Astrocyte (in vitro differentiated cells and primary cell): Measurements from ENCODE around the gene GALNS. TPM values are rescaled to one million over a fixed set of nuclear protein-coding genes. Genes with fewer than 3 reads are reported as not detected.

Experiments
- DNase-seq: peaks from one replicate; pipeline ENCODE4 v3.0.0-alpha.2; 2010; ENCODE audit warnings: low read depth
- FAIRE-seq: peaks from 2 replicates; lab custom pipeline; 2011; peaks lifted over from hg19 to GRCh38; lab: Jason Lieb, UNC
- H2AFZ ChIP-seq: 2 replicates; pipeline ENCODE4 v1.6.0; 2012; ENCODE audit warnings: low read depth, low read length, inconsistent platforms
- H3K27ac ChIP-seq: 2 replicates; pipeline ENCODE4 v1.5.1; 2011; ENCODE audit warnings: low read depth, low read length, inconsistent platforms
- H3K27me3 ChIP-seq: 2 replicates; pipeline ENCODE4 v1.6.0; 2011; ENCODE audit warnings: low read length, inconsistent platforms; ENCODE audit not compliant: insufficient read depth
- H3K36me3 ChIP-seq: 2 replicates; pipeline ENCODE4 v1.5.1; 2011; ENCODE audit warnings: low read length, inconsistent platforms; ENCODE audit not compliant: insufficient read depth
- H3K4me1 ChIP-seq: 2 replicates; pipeline ENCODE4 v1.5.1; 2011; ENCODE audit warnings: low read length, inconsistent platforms; ENCODE audit not compliant: insufficient read depth
- H3K4me2 ChIP-seq: 2 replicates; pipeline ENCODE4 v1.6.0; 2012; ENCODE audit warnings: low read length, inconsistent platforms
- H3K4me3 ChIP-seq: 2 replicates; pipeline ENCODE4 v1.5.1; 2011; ENCODE audit warnings: low read depth, mild to moderate bottlenecking, low read length, inconsistent platforms; ENCODE audit not compliant: insufficient read depth
- H3K79me2 ChIP-seq: 2 replicates; pipeline ENCODE4 v1.6.0; 2012; ENCODE audit warnings: mild to moderate bottlenecking, low read length, inconsistent platforms; ENCODE audit not compliant: insufficient read depth
- H3K9ac ChIP-seq: 2 replicates; pipeline ENCODE4 v1.6.0; 2012; ENCODE audit warnings: mild to moderate bottlenecking, low read length, inconsistent platforms
- H3K9me3 ChIP-seq: 2 replicates; pipeline ENCODE4 v1.5.1; 2012; ENCODE audit warnings: low read depth, mild to moderate bottlenecking, low read length, inconsistent platforms; ENCODE audit not compliant: insufficient read depth
- H4K20me1 ChIP-seq: 2 replicates; pipeline ENCODE4 v1.6.0; 2012; ENCODE audit warnings: low read length, inconsistent platforms; ENCODE audit not compliant: insufficient read depth
- H3K27ac Mint-ChIP-seq: one replicate; pipeline ENCODE4 v1.8.0; 2021; ENCODE audit warnings: mild to moderate bottlenecking, mixed read lengths; ENCODE audit not compliant: unreplicated experiment
- H3K27me3 Mint-ChIP-seq: one replicate; pipeline ENCODE4 v1.8.0; 2021; ENCODE audit warnings: low read depth, mixed read lengths; ENCODE audit not compliant: unreplicated experiment
- H3K36me3 Mint-ChIP-seq: one replicate; pipeline ENCODE4 v1.8.0; 2021; ENCODE audit warnings: low read depth, mixed read lengths; ENCODE audit not compliant: unreplicated experiment
- H3K4me1 Mint-ChIP-seq: one replicate; pipeline ENCODE4 v1.8.0; 2021; ENCODE audit warnings: low read depth, mixed read lengths; ENCODE audit not compliant: unreplicated experiment
- H3K4me3 Mint-ChIP-seq: one replicate; pipeline ENCODE4 v1.8.0; 2021; ENCODE audit warnings: mild to moderate bottlenecking, moderate library complexity, mixed read lengths; ENCODE audit not compliant: unreplicated experiment
- H3K9me3 Mint-ChIP-seq: one replicate; pipeline ENCODE4 v1.8.0; 2021; ENCODE audit warnings: mild to moderate bottlenecking, mixed read lengths; ENCODE audit not compliant: unreplicated experiment
- CTCF ChIP-seq: IDR thresholded peaks from 2 replicates; pipeline ENCODE4 v1.5.1; 2011; ENCODE audit warnings: low read depth, mild to moderate bottlenecking, inconsistent platforms, low read length, moderate library complexity; ENCODE audit not compliant: insufficient read depth
- EZH2 ChIP-seq: IDR thresholded peaks from 2 replicates; pipeline ENCODE4 v1.6.1; 2012; ENCODE audit warnings: mild to moderate bottlenecking, low read length, inconsistent platforms; ENCODE audit not compliant: insufficient read depth
- total RNA-seq: library from RNA; stranded (reverse); gene quantifications from 2 replicates; pipeline ENCODE4 v1.2.1, GENCODE V29; 2021

GALNS gene
- total RNA-seq, 1 donor from 2014 or later, result 31.7 TPM

DNA sequence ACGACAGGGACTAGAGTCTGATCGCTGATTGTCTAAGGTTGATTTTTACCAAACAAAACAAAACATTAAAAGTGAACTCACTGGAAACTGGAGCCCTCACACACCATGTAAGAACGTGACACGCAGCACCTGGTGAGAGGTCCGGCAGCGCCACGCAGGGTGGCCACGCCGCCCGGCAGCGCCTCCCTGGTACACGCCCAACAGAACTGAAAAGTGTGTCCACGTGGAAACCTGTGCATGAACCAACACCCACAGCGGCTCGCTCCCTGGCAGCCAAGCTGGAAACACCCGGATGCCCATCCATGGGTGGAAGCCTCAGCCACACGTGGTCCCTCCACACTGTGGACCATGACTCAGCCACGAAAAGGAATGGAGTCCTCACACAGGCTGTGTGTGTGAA lies 9.1 kb downstream of the GALNS start:
- Histone ChIP-seq H3K36me3 (no peaks in the 10 kb centered on the region), H3K27me3 (no peaks in the 10 kb centered on the region), H3K4me3 (no peak overlapping the region), H4K20me1 (peaks cover 44% of the 10 kb centered on the region), H3K27ac (no peak overlapping the region), H3K4me2 (no peak overlapping the region), H3K9ac (no peak overlapping the region), H3K79me2 (no peaks in the 10 kb centered on the region), H3K9me3 (no peaks in the 10 kb centered on the region), H3K4me1 (no peaks in the 10 kb centered on the region), H2AFZ (no peak overlapping the region)
- FAIRE-seq, result no peak
- Mint-ChIP-seq H3K9me3 (no peaks in the 10 kb centered on the region), H3K36me3 (peaks cover 16% of the 10 kb centered on the region), H3K4me3 (no peak overlapping the region), H3K27me3 (no peaks in the 10 kb centered on the region), H3K27ac (no peak overlapping the region), H3K4me1 (no peaks in the 10 kb centered on the region)
- no peak for DNase-seq
- TF ChIP-seq CTCF (no peak), EZH2 (no peak)

DNA sequence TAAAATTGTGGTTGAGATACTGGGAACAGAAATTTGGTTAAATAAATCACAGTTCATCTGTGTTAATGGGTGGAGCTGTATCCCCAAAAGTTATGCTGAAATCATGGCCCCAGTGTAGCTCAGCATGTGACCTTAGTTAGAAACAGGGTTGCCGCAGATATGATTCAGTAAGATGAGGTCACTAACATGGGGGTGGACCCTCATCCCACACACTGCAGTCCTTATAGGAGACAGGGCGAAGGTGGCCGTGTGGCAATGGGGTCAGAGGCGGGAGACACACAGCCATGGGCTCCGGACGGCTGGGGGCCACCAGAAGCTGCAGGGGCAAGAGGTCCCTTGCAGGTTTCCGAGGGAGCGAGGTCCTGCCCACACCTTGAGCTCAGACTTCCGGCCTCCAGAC lies 10.7 kb downstream of the GALNS start:
- TF ChIP-seq EZH2, result no peak
- no peak for TF ChIP-seq CTCF
- Mint-ChIP-seq H3K4me3 (no peak overlapping the region), H3K4me1 (no peaks in the 10 kb centered on the region), H3K9me3 (no peaks in the 10 kb centered on the region), H3K27me3 (no peaks in the 10 kb centered on the region), H3K36me3 (peaks cover 8% of the 10 kb centered on the region), H3K27ac (no peak overlapping the region)
- H3K4me3 ChIP-seq, result no peak overlapping the region
- no peaks in the 10 kb centered on the region for H3K36me3 ChIP-seq
- H3K9ac ChIP-seq, result no peak overlapping the region
- no peaks in the 10 kb centered on the region for H3K79me2 ChIP-seq
- no peaks in the 10 kb centered on the region for H3K27me3 ChIP-seq
- H4K20me1 ChIP-seq, result peaks cover 47% of the 10 kb centered on the region
- no peaks in the 10 kb centered on the region for H3K9me3 ChIP-seq
- H3K27ac ChIP-seq, result no peak overlapping the region
- H3K4me1 ChIP-seq, result no peaks in the 10 kb centered on the region
- no peak for FAIRE-seq
- no peak overlapping the region for H2AFZ ChIP-seq
- DNase-seq, result no peak
- H3K4me2 ChIP-seq, result no peak overlapping the region

- Mint-ChIP-seq H3K36me3 (peaks cover 12% of the 10 kb centered on the region), H3K27me3 (no peaks in the 10 kb centered on the region), H3K4me1 (no peaks in the 10 kb centered on the region), H3K4me3 (no peak overlapping the region), H3K27ac (no peak overlapping the region), H3K9me3 (no peaks in the 10 kb centered on the region)
- Histone ChIP-seq H2AFZ (no peak overlapping the region), H3K9ac (no peak overlapping the region), H3K4me3 (no peak overlapping the region), H3K27me3 (no peaks in the 10 kb centered on the region), H4K20me1 (peaks cover 38% of the 10 kb centered on the region), H3K36me3 (no peaks in the 10 kb centered on the region), H3K27ac (no peak overlapping the region), H3K9me3 (no peaks in the 10 kb centered on the region), H3K4me1 (no peaks in the 10 kb centered on the region), H3K79me2 (no peaks in the 10 kb centered on the region), H3K4me2 (no peak overlapping the region)
- DNase-seq, result no peak
- no peak for FAIRE-seq
- no peak for TF ChIP-seq EZH2
- TF ChIP-seq CTCF, result no peak
Observed at GRCh38 chr16:88844419-88845036, 12.2 kb downstream of the GALNS start.
